ENCODE measurements around the gene WNT9B.
A peak's percentile ranks its signal among the peaks of the same experiment; 100 is the strongest.
"Not testable (repeated sequence)": the region's sequence is repeated elsewhere in the genome, so short reads cannot be mapped to it uniquely, and the experiment has no call there.

Gene WNT9B

DNA sequence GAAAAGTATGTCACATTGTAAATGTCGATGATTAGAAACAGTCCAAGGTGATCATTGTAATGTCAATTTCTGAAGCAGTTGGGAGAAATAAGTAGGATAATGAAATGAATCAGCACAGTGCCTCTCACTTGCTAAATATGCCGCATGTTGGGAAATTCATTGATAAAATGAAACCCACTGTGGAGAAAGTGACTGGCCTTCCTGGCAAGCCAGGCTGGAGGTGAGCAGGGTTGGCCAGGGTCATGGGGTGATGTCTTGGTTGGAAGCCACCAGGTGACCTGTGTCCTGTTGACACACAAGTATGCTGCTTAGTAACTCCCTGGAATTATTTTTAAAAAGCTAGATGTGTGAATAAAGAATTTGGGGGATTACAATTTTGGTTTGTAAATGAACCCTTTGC, 14.9 kb upstream of the WNT9B start:
- Histone ChIP-seq H4K20me1 (ENCODE audit: insufficient read depth, low read length, poor library complexity, severe bottlenecking) (no peaks in the 10 kb centered on the region), H3K4me3 (ENCODE audit: low read length, poor library complexity, severe bottlenecking) (no peak overlapping the region), H3K36me3 (ENCODE audit: insufficient read depth, low read length) (no peaks in the 10 kb centered on the region), H3K4me2 (ENCODE audit: low read depth, low read length, poor library complexity, severe bottlenecking) (peak overlapping the region; percentile 34), H3K79me2 (ENCODE audit: insufficient read depth, low read length) (no peaks in the 10 kb centered on the region), H3K9me2 (replicated peaks; ENCODE audit: low read depth, low read length) (no peaks in the 10 kb centered on the region), H3K9ac (ENCODE audit: low read depth, low read length, poor library complexity, severe bottlenecking) (peak overlapping the region; percentile 7), H2AFZ (ENCODE audit: low read length) (peak overlapping the region; percentile 39; the same call in 1 of the 2 replicates), H3K9me3 (ENCODE audit: insufficient read depth, low read depth, low read length) (peaks cover 3% of the 10 kb centered on the region; the same call in 1 of the 2 replicates), H3K4me1 (ENCODE audit: insufficient read depth, low read length, poor library complexity, severe bottlenecking) (peaks cover 3% of the 10 kb centered on the region), H3F3A (ENCODE audit: low read depth) (no peaks in the 10 kb centered on the region), H3K27me3 (ENCODE audit: insufficient read depth, low read length, poor library complexity, severe bottlenecking) (no peaks in the 10 kb centered on the region)
- TF ChIP-seq EZH2phosphoT487 (IDR thresholded peaks at IDR 0.05; ENCODE audit: borderline replicate concordance): no peak
- TF ChIP-seq, protein P1, sequence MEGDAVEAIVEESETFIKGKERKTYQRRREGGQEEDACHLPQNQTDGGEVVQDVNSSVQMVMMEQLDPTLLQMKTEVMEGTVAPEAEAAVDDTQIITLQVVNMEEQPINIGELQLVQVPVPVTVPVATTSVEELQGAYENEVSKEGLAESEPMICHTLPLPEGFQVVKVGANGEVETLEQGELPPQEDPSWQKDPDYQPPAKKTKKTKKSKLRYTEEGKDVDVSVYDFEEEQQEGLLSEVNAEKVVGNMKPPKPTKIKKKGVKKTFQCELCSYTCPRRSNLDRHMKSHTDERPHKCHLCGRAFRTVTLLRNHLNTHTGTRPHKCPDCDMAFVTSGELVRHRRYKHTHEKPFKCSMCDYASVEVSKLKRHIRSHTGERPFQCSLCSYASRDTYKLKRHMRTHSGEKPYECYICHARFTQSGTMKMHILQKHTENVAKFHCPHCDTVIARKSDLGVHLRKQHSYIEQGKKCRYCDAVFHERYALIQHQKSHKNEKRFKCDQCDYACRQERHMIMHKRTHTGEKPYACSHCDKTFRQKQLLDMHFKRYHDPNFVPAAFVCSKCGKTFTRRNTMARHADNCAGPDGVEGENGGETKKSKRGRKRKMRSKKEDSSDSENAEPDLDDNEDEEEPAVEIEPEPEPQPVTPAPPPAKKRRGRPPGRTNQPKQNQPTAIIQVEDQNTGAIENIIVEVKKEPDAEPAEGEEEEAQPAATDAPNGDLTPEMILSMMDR (conservative IDR thresholded peaks at IDR 0.05; ENCODE audit: low read length): no peak

GRCh38 chr17:46837521-46837920, 13.9 kb upstream of the WNT9B start:
- no peaks in the 10 kb centered on the region for H4K20me1 ChIP-seq (ENCODE audit: insufficient read depth, low read length, poor library complexity, severe bottlenecking)
- peaks cover 4% of the 10 kb centered on the region; the same call in 1 of the 2 replicates for H3K9me3 ChIP-seq (ENCODE audit: insufficient read depth, low read depth, low read length)
- no peaks in the 10 kb centered on the region for H3K79me2 ChIP-seq (ENCODE audit: insufficient read depth, low read length)
- H3K4me1 ChIP-seq (ENCODE audit: insufficient read depth, low read length, poor library complexity, severe bottlenecking): peaks cover 3% of the 10 kb centered on the region
- no peak overlapping the region for H2AFZ ChIP-seq (ENCODE audit: low read length)
- H3F3A ChIP-seq (ENCODE audit: low read depth): no peaks in the 10 kb centered on the region
- no peaks in the 10 kb centered on the region for H3K36me3 ChIP-seq (ENCODE audit: insufficient read depth, low read length)
- no peaks in the 10 kb centered on the region for H3K9me2 ChIP-seq (replicated peaks; ENCODE audit: low read depth, low read length)
- no peak for TF ChIP-seq EZH2phosphoT487 (IDR thresholded peaks at IDR 0.05; ENCODE audit: borderline replicate concordance)
- TF ChIP-seq, protein P1 (conservative IDR thresholded peaks at IDR 0.05; ENCODE audit: low read length): no peak
- no peak overlapping the region for H3K4me3 ChIP-seq (ENCODE audit: low read length, poor library complexity, severe bottlenecking)
- no peak overlapping the region for H3K4me2 ChIP-seq (ENCODE audit: low read depth, low read length, poor library complexity, severe bottlenecking)
- H3K27me3 ChIP-seq (ENCODE audit: insufficient read depth, low read length, poor library complexity, severe bottlenecking): no peaks in the 10 kb centered on the region
- H3K9ac ChIP-seq (ENCODE audit: low read depth, low read length, poor library complexity, severe bottlenecking): no peak overlapping the region

DNA sequence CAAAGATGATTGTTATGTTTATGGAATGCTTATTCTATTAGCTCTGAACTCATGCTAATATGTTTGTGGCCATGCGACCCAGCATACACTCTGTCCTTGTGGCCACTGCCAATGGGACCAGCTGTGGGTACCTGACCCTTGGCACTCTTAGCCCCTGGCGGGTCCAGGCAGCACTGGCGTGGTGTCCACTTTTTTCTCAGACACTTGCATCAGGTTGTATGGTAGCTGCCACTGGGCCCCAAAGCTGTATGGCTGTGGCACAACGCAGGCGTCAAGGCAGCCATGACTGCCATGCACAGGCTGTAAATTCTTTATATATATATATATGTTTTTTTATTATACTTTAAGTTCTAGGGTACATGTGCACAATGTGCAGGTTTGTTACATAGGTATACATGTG, 12.2 kb upstream of the WNT9B start:
- Histone ChIP-seq H3F3A (ENCODE audit: low read depth) (no peaks in the 10 kb centered on the region), H3K4me3 (ENCODE audit: low read length, poor library complexity, severe bottlenecking) (no peak overlapping the region), H3K9me3 (ENCODE audit: insufficient read depth, low read depth, low read length) (peaks cover 13% of the 10 kb centered on the region; the same call in 1 of the 2 replicates), H2AFZ (ENCODE audit: low read length) (no peak overlapping the region), H3K4me2 (ENCODE audit: low read depth, low read length, poor library complexity, severe bottlenecking) (no peak overlapping the region), H4K20me1 (ENCODE audit: insufficient read depth, low read length, poor library complexity, severe bottlenecking) (no peaks in the 10 kb centered on the region), H3K36me3 (ENCODE audit: insufficient read depth, low read length) (no peaks in the 10 kb centered on the region), H3K9ac (ENCODE audit: low read depth, low read length, poor library complexity, severe bottlenecking) (no peak overlapping the region), H3K27me3 (ENCODE audit: insufficient read depth, low read length, poor library complexity, severe bottlenecking) (no peaks in the 10 kb centered on the region), H3K4me1 (ENCODE audit: insufficient read depth, low read length, poor library complexity, severe bottlenecking) (peaks cover 14% of the 10 kb centered on the region), H3K79me2 (ENCODE audit: insufficient read depth, low read length) (no peaks in the 10 kb centered on the region), H3K9me2 (replicated peaks; ENCODE audit: low read depth, low read length) (no peaks in the 10 kb centered on the region)
- no peak for TF ChIP-seq EZH2phosphoT487 (IDR thresholded peaks at IDR 0.05; ENCODE audit: borderline replicate concordance)
- TF ChIP-seq, protein P1 (conservative IDR thresholded peaks at IDR 0.05; ENCODE audit: low read length): no peak

DNA sequence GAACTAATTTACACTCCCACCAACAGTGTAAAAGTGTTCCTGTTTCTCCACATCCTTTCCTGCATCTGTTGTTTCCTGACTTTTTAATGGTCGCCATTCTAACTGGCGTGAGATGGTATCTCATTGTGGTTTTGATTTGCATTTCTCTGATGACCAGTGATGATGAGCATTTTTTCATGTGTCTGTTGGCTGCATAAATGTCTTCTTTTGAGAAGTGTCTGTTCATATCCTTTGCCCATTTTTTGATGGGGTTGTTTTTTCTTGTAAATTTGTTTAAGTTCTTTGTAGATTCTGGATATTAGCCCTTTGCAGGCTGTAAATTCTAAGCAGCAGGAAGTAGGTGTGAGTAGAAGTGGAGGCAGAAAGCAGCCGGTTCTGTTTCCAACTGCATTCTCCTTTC, 10.8 kb upstream of the WNT9B start:
- H3K79me2 ChIP-seq (ENCODE audit: insufficient read depth, low read length); H3K36me3 ChIP-seq (ENCODE audit: insufficient read depth, low read length); H4K20me1 ChIP-seq (ENCODE audit: insufficient read depth, low read length, poor library complexity, severe bottlenecking); H3F3A ChIP-seq (ENCODE audit: low read depth); H3K4me2 ChIP-seq (ENCODE audit: low read depth, low read length, poor library complexity, severe bottlenecking); H3K9me2 ChIP-seq (replicated peaks; ENCODE audit: low read depth, low read length); H3K4me3 ChIP-seq (ENCODE audit: low read length, poor library complexity, severe bottlenecking); H3K9ac ChIP-seq (ENCODE audit: low read depth, low read length, poor library complexity, severe bottlenecking); H3K27me3 ChIP-seq (ENCODE audit: insufficient read depth, low read length, poor library complexity, severe bottlenecking); H2AFZ ChIP-seq (ENCODE audit: low read length): not testable (repeated sequence)
- H3K9me3 ChIP-seq (ENCODE audit: insufficient read depth, low read depth, low read length): peaks cover 13% of the 10 kb centered on the region; the same call in 1 of the 2 replicates
- peaks cover 25% of the 10 kb centered on the region for H3K4me1 ChIP-seq (ENCODE audit: insufficient read depth, low read length, poor library complexity, severe bottlenecking)
